Measurements from ENCODE around the gene FAM111A. TPM values are rescaled to one million over a fixed set of nuclear protein-coding genes. Genes with fewer than 3 reads are reported as not detected.

Gene FAM111A
- total and polyA plus RNA-seq, 10 of the 15 experiments (the other 5 are each of a cell fraction or from before 2014, with no cell fraction given), result 26.6 to 95.0 (median 67.5) TPM

DNA sequence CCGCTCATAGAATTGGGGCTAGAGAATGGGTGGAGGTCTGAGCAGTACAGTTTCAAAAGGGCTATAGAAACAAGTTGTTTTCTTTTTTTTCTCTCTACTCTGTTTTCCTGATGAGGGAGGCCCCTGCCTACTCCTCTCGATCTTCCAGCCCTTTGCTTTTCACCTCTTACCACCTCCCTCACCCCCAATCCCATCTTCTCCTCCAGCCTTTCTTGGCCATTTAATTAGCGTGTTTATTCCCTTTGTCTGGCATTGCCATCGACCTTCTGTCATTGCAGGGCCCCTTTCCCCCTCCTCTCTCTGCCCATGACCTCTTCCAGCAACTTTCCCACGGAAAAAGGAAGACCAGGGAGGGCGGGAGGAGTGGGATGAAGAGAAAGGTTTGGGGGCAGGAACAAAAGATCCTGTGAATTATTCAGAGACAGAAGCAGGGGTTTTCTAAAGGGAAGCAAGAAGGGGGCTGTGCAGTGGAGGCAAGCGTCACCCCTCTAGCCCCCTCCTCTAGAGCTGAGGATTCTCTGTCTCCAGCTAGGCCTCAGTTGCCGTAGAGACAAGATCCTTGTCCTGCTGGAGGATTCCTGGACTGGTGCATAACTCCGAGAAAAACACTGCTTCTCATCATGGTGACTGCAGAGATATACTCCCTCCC, 42.2 kb downstream of the FAM111A start:
- H3K9ac ChIP-seq (ENCODE audit: control insufficient read depth, insufficient read depth, low read length), result no peak overlapping the region
- ChIA-PET POLR2A (interaction anchor here (2.0 to 3.9 kb wide), 3 partner anchors 11 to 15 kb away, joined by 5 to 32 read pairs (median 15); partner anchors contain the start of gene DTX4), CTCF (interaction anchor here (0.8 to 33.5 kb wide), 7 partner anchors 5 to 431 kb away, joined by 3 to 1180 read pairs (median 8); partner anchors contain the start of genes DTX4, MPEG1 and OSBP), RAD21 (ENCODE audit: unreplicated experiment) (interaction anchor here (0.9 to 3.7 kb wide), 5 partner anchors 11 to 98 kb away, joined by 3 to 78 read pairs (median 4); partner anchors contain the start of gene DTX4), SMC1A (ENCODE audit: uncharacterized antibody, unreplicated experiment) (interaction anchor here (2.8 to 6.6 kb wide), 3 partner anchors 11 to 22 kb away, joined by 13 to 123 read pairs (median 68); partner anchors contain the start of gene DTX4)
- H3K79me2 ChIP-seq (ENCODE audit: control insufficient read depth, insufficient read depth, low read length), result peaks cover 16% of the 10 kb centered on the region
- H3K27ac ChIP-seq (ENCODE audit: control insufficient read depth, insufficient read depth), result no peak overlapping the region
- WGBS (ENCODE audit: insufficient coverage, insufficient replicate concordance, low lambda C conversion rate, missing lambda C conversion rate), result 78% methylated on average over 7 of the region's 9 CpGs
- peaks cover 5% of the 10 kb centered on the region; the same call in 1 of the 2 replicates for H3K4me1 ChIP-seq (ENCODE audit: control insufficient read depth, insufficient read depth, low read length)
- peaks cover 14 to 24% of the 10 kb centered on the region in 2 experiments; a peak in 3 of 4 replicates for H3K36me3 ChIP-seq (ENCODE audit: control insufficient read depth in 2 of 2, insufficient read depth in 2 of 2, low read length in 1 of 2)
- no peak for FAIRE-seq
- intact Hi-C loops (cut with micrococcal nuclease; ENCODE audit: unreplicated experiment), result no loop called here
- H4K20me1 ChIP-seq (ENCODE audit: control insufficient read depth, insufficient read depth), result no peaks in the 10 kb centered on the region
- no peaks in the 10 kb centered on the region for H3K9me3 ChIP-seq (replicated peaks; ENCODE audit: control insufficient read depth, insufficient read depth, low read length)
- no peak overlapping the region for H2AFZ ChIP-seq (ENCODE audit: control insufficient read depth, low read depth, low read length)
- H3K27me3 ChIP-seq (replicated peaks in 1 of 2; ENCODE audit: control insufficient read depth in 2 of 2, insufficient read depth in 2 of 2, low read length in 1 of 2), result no peaks in the 10 kb centered on the region
- no peak overlapping the region for H3K4me2 ChIP-seq (ENCODE audit: control insufficient read depth, insufficient read depth)
- no peak for DNase-seq (ENCODE audit: low read depth, low spot score)
- no TSS peak for BruUV-seq (replicated peaks)
- no peak overlapping the region for H3K4me3 ChIP-seq
- ATAC-seq, result no peak
- in situ Hi-C loops (cut with MboI), result loop anchor here (25.0 kb wide), 1 partner anchor 1577 kb away; the partner anchor contains the start of gene MS4A15
- TF ChIP-seq SUPT20H (IDR thresholded peaks at IDR 0.05; ENCODE audit: borderline replicate concordance, control insufficient read depth, low read depth, low read length) (no peak), CBFB (IDR thresholded peaks at IDR 0.05; ENCODE audit: low read depth) (no peak), NBN (IDR thresholded peaks at IDR 0.05) (no peak), NFYB (IDR thresholded peaks at IDR 0.05; ENCODE audit: insufficient read depth, low read depth, low read length) (no peak), SMARCA5 (IDR thresholded peaks at IDR 0.05) (no peak), WRNIP1 (IDR thresholded peaks at IDR 0.05; ENCODE audit: borderline replicate concordance, low read depth, low read length) (no peak), EP300 (IDR thresholded peaks at IDR 0.05; ENCODE audit: borderline replicate concordance in 1 of 2, control insufficient read depth in 1 of 2, low read depth in 2 of 2, low read length in 2 of 2) (no peak), CUX1 (IDR thresholded peaks at IDR 0.05; ENCODE audit: insufficient replicate concordance, low read depth, low read length) (no peak), RFX5 (IDR thresholded peaks at IDR 0.05; ENCODE audit: low read depth, low read length) (no peak), TCF3 (IDR thresholded peaks at IDR 0.05; ENCODE audit: borderline replicate concordance, insufficient read depth, low read depth, low read length) (no peak)

All from GM12878 (cell line).